ENCODE measurements around the gene COX8A.

The COX8A gene

DNA sequence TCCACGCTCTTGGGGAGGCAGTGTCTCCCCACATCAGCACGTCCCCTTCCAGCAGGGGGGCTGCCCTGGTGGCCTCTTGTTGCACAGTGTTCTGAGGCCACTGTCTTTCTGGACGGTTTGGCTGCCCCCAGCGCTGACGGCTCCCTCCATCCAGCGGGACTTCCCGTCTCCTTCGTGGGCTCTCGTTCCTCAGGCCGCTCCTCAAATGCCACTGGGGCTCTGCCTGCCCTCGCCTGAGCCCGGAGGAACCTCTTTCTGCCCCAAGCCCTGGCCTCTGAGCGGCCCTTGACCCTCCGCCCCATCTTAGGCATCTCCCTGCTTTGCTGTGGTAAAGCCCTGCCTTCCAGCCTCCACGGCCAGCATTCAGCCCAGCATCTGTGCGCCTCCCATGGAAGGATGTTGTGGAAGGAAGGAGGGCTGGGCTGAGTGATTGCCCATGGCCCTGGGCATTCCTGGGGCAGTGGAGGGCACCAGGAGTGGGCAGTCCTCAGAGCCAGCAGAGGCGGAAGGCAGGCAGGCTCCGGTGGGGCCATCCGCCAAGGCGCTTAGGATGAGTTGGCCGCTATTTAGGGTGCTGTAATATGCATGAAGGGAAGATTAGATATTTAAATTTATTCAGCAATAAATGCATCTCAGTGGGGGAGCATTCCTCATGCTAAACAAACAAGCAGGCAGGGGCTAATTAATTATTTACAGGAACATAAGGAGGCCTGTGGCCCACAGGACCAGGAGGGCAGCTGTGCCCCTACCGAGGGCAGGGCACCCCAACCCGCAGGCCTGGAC, 29.6 kb downstream of the COX8A start:
- DNase-seq, result no peak

DNA sequence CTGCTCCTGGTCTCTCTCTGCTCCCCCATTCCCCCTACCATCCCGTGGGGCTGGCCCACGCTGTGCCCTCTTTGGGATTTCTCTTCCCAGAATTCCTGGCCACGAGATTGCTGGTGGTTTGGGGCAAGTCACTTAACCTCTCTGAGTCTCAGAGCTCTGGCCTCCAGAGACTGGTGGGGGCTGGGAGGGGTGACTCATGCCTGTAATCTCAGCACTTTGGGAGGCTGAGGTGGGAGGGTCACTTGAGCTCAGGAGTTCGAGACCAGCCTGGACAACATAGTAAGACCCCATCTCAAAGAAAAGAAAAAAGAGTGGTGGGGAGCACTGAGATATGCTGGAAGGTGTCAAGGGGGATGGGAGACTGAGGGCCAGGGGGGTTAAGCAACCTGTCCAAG, 30.2 kb downstream of the COX8A start:
- DNase-seq, result no peak

DNA sequence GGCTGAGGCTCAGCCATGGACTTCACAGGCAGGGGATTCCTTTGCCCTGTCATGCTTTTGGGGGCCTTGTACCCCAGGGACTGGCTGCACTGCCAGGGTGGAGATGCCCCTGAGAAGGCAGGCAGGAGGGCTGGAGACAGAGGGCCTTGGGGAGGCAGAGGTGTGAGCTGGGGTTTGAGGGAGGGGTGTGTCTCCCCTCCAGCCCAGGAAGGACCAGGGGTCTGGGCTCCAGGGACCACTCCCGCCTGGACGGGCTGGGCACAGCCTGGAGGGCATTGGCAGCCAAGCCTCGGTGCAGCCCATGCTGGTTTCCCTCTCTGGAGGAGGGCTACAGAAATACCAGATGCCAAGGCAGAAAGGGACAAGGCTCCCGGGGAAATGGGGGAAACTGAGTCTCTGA, 31.3 kb downstream of the COX8A start:
- no peak for DNase-seq

DNA sequence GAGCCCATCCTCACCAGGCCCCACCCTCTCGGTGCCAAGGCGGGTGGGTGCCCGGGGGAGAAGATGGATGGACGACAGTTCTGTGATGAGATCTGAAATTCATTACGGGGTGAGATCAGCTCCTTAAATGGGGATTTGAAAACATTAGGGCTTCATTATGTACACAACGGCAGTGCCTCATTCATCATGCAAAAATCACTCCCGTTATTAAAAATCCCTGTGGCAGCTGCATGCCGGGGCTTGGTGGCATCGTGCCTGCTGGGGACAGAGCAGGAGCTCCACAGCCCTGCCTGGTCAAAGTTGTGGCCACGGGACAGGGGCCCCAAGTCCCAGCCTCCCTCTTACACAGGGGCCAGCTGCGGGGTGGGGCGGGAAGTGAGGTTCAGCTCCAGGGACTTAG, 32.0 kb downstream of the COX8A start:
- DNase-seq, result no peak

DNA sequence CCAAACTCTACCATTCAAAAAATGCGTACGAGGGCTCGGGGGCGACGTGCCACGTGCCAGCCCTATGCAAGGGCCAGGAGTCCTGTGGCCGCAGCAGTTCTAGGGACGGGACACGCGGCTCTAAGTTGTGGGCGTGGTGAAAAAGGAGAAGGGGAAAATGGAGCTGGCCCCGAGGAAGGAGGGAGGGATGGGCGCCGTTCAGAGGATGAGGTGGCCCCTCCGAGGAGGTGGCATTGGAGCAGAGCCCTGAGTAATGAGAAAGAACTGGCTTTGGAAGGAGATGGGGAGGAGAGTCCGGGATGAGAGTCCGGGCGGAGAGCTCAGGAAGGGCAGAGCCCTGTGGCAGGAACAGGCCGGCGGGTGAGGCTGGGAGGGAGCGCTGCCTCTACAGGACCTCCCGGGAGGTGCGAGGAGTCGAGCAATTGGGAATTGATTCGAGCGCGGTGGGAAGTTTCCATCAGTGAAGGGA, 32.8 kb downstream of the COX8A start:
- DNase-seq, result no peak

DNA sequence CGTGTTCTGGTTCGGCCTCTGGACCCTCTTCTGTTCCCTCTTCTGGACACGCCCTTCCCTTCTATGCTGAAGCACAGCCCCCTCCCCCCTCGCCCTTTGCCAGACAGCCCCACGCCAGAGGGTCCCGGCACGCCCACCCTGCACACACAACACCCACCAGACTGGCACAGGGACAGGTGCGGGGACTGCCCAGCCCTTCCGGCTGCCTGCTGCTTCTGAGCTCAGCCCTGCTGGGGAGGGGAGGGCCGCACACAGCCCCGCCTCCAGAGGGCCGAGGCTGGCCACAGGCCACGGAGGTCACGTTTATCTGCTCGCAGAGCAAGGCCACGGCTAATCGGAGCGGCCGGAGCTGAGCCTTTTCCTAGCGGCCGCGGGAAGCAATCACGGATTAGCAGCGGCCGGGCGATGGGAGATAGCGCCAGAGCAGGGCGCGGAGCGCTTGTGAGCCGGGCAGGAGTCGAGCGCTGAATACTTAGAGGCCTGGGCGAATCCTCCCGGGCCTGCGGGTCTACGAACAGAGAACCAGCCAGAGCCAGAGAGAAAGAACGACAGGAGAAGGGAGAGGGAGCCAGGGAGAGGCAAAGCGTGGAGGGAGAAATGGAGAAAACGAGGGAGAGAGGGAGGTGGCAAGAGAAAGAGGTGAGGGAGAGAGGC, 33.3 kb downstream of the COX8A start:
- DNase-seq, result peak in 11 of 14 donors; percentile 8 to 61 (median 31)

DNA sequence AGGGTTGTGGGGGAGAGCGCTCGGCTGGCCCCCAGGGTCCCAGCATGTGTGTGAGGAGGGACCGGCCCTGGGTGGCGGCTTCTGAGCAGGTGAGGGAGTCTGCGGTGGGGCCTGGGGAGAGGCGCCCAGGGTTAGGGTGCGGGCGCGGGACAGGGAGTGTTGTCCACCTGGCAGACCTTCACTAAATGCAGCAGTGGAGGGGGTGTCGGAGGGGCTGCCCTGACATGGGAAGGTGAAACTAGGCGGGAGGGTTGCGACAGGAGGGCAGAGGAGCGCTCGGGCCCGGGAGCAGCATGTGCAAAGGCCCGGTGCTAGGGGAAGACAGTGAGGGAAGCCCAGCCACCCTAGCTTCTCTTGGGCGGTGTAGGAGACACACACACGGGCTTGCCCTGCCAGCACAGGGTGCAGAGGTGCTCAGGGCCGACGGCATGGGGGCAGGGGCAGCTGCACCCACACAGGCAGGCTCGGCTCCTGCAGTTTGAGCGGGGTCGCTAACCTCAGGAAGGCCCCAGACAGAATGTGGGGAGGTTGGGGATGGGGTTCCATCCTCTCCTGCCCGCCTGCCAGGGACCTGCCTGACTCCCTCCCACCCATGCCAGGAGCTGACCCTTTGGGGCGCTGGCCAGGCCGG, 34.0 kb downstream of the COX8A start:
- no peak for DNase-seq

DNA sequence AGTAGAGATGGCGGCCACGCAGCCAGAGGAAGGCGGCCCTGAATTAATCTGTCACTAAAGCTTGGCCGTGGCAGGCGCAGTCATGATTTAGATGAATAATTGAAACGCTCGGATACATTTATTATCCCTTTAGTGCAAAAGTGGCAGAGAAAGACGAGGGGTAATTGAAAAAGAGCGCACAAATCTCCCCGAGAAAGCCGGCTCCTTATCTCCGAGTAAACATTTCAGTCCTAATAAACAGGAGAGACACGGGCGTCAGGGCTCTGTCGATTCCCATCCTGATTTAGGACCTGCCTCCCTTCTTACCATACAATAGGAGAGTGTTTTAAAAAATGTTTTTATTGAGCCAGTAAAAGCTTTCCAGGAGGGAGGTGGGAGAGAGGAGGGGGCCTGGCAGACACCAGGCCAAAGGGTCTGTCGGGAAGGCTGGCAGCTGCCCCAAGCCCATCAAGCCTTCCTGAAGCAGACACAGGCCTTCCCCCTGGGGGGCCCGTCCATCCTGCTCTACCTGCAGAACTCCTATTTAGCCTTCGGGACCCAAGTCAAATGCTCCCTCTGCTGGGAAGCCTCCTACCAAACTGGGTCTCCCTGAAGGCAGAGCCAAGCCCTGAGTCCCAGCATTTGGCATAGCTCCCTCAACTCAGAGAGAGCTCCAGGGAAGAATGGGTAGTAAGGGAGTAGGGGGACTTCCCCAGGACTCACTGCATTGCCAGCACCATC, 34.7 kb downstream of the COX8A start:
- no peak for DNase-seq

DNA sequence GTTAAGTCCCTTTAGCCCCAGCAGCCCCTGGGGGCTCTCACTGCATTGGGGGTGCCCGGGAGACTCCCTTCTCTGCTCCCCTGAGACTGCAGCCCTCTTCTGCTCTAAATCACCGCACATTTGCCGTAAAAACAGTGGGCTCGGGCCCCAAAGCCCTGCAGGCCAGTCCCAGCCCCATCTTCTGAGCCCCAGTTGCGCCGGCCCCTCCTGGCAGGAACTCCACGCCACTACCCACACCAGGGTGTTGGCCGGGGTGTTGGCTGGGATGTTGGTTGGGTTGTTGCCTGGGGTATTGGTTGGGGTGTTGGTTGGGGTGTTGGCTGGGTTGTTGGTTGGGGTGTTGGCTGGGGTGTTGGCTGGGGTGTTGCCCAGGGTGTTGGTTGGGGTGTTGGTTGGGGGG, 35.3 kb downstream of the COX8A start:
- no peak for DNase-seq

DNA sequence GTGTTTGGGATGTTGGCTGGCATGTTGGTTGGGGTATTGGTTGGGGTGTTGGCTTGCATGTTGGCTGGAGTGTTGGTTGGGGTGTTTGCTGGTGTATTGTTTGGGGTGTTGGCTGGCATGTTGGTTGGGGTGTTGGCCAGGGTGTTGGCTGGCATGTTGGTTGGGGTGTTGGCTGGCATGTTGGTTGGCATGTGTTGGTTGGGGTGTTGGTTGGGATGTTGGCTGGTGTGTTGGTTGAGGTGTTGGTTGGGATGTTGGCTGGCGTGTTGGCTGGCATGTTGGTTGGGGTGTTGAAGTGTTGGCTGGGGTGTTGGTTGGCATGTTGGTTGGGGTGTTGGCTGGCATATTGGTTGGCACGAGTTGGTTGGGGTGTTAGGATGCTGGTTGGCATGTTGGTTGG, 36.4 kb downstream of the COX8A start:
- DNase-seq, result no peak

DNA sequence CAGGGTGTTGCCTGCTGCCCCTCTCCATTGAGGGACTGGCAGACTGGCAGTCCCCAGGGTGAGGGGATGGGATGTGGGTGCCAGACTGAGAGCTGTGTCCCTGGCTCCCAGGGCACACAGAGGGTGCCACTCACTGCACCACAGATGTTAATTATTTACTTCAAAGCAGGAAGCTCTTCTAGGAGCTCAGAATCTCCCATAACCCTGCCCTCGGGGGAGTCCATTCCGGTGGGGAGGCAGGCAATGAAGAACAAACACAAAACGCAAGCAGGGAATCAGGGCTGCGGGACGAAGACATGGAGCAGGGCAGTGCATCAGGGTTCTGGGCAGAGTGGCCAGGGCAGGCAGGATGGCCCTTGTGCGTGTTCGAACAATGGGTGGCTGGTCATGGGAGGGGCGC, 37.0 kb downstream of the COX8A start:
- no peak for DNase-seq

DNA sequence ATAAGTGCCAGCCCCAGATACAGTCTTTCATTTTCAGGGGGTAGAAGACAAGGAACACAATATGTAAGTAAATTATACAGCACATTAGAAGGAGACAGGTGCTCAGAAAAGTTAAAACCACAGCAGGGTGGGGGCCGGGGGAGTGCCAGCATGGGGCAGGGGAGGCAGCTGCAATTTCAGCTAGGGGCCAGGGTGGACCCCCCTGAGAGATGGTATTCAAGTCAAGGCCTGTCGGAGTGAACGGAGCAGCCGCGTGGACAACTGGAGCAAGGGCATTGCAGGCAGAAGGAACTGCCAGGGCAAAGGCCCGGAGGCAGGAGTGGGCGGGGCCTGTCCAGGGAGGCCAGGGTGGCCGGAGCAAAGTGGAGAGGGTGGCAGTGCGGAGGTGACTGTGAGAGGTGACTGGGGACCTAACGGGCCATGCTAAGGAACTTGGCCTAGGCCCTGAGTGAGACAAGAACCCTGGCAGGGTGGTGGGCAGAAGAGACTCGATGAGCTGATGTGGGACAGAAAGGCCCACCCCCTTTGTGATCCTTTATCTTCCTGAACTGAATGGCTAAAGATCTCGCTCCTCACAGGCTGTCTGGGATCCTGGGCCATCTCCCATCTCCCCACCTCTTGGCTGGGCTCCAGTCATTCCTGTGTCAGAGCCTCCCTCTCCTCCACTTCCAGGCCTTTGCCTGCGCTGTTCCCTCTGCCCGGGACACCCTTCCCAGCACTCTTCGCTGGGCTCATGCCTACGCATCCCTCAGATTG, 38.9 kb downstream of the COX8A start:
- no peak for DNase-seq

DNA sequence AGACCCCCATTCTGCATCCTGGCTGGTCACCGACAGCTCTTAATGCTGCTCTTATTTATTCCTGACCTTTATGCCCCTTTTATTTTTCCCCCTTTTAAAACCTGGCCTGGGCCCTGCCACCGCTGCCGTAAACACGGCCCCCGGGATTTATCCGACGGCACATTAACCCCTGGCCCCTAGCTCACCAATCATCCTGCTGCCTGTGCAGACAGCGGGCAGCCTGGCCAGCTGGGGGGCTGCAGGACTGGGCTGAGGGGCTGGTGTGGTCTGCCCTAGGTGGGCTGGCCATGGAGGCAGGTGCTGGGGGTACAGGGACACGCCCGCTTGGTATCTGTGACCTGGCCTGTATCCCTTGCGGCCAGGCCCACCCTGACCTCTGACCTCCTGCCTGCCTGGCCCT, 39.9 kb downstream of the COX8A start:
- DNase-seq, result no peak

DNA sequence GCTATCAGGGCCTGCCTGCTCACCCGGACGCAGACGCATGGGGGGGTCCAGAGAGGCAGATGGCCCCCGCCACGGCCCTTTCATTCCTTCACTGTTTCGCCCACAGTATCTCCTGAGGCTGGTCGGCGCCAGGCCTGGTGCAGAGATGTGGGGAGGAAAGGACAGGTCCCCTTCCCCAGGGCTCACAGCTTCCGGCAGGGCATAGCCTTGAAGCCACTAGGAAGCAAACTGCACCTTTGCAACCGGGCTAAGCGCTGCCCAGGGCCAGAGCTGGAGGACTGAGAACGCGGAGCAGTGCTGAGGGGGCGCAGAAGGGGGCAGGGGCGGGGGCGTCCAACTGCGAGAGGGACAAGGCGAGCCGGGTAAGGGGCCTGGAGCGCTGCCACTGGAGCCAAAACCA, 41.1 kb downstream of the COX8A start:
- no peak for DNase-seq

DNA sequence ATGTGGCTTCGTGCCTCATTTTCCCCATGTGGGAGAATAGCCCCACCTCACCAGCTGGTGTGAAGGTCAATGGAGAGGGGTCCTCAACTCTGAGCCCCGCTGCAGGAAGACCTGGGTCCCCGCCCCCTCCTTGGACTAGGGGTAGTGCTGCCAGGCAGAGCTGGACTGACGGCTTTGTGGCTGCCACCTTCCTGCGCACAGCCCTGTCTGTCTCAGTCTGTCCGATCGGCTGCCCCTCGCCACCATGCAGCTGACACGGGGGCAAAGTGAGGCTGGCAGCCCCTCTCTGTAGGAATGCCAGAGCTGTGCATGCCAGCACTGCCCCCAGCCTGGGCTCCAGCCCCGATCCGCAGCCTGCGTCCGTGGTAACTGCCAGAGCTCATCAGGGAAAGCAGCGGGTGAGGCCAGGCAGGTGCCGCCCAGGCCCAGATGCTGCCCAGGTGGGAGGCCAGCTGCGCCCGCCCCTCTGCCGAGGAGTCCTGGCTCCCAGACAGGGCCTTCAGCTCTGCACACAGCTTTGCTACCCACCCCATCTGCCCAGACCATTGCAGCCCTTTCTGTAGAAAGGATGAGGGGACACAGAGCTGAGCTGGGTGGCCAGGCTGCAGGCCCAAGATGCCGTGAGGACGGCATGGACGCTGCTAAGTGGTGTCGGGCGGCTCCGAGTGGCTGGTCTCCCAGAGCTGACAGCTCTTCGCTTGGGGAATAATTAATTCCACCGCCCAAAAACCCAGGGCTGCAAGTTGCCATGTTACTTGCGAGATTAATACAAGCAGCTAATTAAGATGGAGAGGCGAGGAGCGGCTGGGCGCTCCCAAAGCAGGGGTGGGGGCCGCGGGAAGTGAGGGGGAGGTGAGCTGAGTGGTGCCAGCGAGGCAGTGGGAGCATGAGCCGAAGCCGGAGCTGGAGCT, 41.8 kb downstream of the COX8A start:
- DNase-seq, result peak in 1 of 14 donors; percentile 15

DNA sequence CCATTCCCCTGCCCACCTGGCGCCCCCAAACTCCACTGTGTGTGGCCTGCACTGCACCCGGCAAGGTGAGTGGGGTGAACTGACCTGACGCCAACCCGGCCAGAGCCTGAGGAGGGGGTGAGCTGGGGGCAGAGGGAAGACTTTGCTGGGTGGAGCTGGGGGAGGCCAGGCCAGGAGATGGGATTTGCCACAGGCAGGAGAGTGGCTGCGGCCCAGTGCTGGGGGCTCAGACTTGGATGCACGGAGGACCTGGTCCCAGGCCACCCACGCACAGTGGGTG, 43.5 kb downstream of the COX8A start:
- DNase-seq, result no peak

DNA sequence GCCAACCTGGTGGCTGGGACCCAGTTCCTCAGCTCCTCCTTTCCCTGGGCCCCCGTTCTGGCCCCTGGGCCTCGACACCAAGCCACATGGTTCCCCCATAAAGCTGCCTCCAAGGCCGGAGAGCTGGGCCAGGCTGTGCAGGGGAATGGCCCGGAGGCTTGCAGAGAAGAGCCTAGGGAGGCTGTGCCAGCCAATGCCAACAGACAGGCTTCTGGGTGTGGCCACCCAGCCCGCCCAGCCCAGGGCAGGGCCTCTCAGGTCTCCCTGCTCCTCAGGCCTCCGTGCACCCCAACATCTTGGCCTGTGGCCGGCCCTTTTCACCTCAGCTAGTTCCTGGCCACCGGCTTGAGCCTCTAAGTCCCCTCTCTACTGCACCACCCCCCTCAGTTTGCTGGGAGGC, 43.9 kb downstream of the COX8A start:
- DNase-seq, result no peak

DNA sequence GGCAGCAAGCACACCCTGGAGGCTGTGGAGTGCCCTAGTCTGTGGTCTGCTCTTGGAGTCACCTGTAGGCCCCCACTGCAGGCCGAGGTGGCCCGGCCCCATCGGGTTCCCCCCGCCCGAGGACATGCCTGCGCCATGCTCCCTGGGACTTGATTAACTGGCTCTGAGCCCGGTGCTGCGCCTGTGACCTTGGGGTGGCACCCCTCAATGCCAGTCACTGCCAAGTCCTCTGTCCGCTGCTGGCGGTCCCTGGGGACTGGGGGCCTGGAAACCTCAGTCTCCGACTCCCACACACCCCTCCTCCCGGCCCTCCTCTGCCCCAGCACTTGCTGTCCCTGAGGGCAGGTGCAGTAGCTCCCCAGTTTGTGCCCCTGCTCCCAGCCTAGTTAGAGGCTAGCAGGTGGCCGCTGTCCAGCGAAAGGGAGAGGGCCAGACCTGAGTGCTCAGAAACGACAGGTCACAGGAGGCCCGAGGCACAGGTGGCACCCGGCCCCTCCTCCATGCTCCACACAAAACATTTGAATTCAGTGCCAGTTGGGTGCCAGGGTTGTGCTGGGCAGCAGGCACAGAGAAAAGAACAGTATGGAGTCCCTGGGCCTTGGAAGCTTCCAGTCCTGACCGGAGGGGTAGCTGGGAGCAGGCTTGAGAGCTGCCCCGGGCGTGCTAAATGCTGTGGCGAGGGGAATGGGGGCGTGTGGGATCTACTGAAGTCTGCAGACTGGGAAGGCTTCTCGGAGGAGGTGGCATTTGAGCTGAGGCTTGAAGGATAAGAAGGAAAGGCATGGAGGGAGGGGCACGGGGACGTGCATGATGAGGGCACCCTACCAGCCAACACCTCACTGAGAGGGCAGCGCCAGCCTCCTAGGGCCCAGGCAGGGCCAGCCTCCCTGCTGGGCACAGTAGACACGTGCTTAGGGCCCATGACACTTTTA, 45.0 kb downstream of the COX8A start:
- no peak for DNase-seq

DNA sequence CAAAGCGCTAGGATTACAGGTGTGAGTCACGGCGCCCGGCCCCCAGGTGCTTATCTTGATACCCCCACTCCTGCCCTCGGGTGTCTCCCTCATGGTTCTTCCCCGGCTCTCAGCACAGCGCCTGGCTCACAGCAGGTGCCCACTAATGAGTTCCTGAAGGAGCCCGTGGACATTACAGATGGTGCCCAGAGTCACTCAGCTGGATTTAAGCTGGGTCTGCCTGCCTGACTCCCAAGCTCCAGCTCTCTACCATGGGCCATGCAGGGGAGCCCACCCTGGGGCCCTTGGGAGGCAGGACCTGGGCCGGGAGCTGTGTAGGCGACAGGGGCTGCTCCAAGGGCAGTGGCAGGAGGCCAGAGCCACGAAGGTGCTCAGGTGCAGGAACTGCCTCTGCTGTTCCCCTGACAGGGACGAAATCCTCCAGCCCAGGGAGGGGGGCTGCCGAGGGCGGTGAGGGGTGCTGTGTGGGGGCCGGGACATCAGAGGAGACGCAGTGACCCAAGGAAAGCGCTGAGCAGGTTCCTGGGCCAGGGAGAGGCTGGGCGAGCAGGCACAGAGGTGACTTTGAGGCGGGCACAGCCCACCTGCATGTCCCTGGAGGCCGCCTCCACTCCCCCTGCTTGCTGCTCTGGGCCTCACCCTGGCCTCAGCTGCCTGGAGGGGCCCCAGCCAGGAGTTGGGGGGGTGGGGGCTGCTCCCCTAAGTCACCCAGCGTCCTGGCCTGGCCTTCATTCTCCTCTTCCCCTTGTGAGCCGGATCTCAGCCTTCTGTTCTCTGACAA, 46.7 kb downstream of the COX8A start:
- no peak for DNase-seq

DNA sequence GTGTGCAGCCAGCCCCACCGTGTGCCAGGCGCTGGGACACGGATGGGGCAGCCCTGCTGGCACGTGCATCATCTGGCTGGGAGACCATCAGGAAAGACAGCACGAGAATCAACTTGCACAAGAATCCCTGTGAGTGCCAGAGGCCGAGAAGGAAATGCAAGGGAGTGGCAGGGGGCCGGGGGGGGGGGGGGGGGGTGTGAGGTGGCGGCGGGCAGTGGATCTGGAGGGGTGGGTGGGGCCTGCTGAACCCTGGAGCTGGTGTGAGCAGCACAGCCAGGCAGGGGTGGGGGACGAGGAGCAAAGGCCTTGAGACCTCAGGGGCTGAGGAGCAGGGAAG, 47.3 kb downstream of the COX8A start:
- peak in 1 of 14 donors; percentile 26 for DNase-seq

All from C1 segment of cervical spinal cord (tissue), 14 donors.